ENCODE measurements around the gene ANKRD52. TPM values are rescaled to one million over a fixed set of nuclear protein-coding genes. Genes with fewer than 3 reads are reported as not detected.

ANKRD52 gene
- total and polyA plus RNA-seq, 9 of the 15 experiments (the other 6 are each of a cell fraction or from before 2014, with no cell fraction given): 0.52 to 46.8 (median 7.9) TPM

DNA sequence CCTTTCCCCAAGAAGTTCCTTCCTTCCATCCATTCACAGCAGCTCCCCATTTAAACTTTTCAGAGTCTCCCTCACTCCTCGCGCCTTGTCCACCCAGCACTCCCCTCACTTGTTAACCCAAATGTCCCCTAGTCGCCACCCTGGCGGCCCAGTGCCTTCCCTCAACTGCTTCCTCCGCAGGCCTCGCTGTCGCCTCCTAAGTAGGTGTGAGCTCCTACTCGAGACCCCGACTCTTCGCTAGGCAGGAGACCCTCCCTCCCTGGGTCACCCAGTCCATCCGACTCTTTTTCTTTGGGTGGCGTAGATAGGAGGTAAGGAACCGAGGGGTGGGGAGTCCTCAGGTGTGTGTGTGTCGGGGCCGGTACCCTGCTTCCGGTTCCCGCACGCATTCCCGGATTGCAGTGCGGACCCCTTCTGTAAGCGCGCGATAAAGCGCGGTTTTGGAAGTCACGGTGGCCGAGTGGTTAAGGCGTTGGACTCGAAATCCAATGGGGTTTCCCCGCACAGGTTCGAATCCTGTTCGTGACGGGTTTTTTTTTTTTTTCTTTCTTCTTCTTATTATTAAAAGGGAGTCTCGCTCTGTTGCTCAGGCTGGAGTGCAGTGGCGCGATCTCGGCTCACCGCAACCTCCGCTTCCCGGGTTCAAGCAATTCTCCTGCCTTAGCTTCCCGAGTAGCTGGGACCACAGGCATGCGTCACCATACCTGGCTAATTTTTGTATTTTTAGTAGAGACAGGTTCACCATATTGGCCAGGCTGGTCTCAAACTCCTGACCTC is 68.1 kb downstream of the ANKRD52 start (continued):
- TF ChIP-seq, protein P1, sequence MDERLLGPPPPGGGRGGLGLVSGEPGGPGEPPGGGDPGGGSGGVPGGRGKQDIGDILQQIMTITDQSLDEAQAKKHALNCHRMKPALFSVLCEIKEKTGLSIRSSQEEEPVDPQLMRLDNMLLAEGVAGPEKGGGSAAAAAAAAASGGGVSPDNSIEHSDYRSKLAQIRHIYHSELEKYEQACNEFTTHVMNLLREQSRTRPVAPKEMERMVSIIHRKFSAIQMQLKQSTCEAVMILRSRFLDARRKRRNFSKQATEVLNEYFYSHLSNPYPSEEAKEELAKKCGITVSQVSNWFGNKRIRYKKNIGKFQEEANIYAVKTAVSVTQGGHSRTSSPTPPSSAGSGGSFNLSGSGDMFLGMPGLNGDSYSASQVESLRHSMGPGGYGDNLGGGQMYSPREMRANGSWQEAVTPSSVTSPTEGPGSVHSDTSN (CRISPR knock-in tag; IDR thresholded peaks at IDR 0.05; ENCODE audit: low read depth): no peak
- TF ChIP-seq, protein P1 (tag; conservative IDR thresholded peaks at IDR 0.05; ENCODE audit: low read depth): no peak
- TF ChIP-seq RBFOX2 (IDR thresholded peaks at IDR 0.05; ENCODE audit: low read depth, low read length) (peak; percentile 74), SMARCC2 (IDR thresholded peaks at IDR 0.05; ENCODE audit: low read depth) (no peak), CREM (IDR thresholded peaks at IDR 0.05; ENCODE audit: low read depth) (peak; percentile 73), NR2C1 (IDR thresholded peaks at IDR 0.05) (no peak), NR2C1 (tag; IDR thresholded peaks at IDR 0.05) (no peak), YY1 (IDR thresholded peaks at IDR 0.05; ENCODE audit: borderline replicate concordance in 1 of 3, control insufficient read depth in 1 of 3, extremely low read depth in 1 of 3, insufficient read depth in 3 of 3, insufficient read length in 1 of 3, insufficient replicate concordance in 2 of 3, low read depth in 1 of 3, low read length in 2 of 3) (peak in 1 of 3 experiments; percentile 28), NBN (IDR thresholded peaks at IDR 0.05; ENCODE audit: low read depth) (peak; percentile 87), GTF2F1 (IDR thresholded peaks at IDR 0.05; ENCODE audit: low read depth, low read length) (0 out of 2 replicates have a peak, but pooled peaks have one; percentile 61), TRIM28 (IDR thresholded peaks at IDR 0.05) (0 out of 2 replicates have a peak, but pooled peaks have one; percentile 17), MAFG (tag; conservative IDR thresholded peaks at IDR 0.05) (no peak), ETS2 (tag; IDR thresholded peaks at IDR 0.05; ENCODE audit: borderline replicate concordance, poor library complexity, severe bottlenecking) (no peak), TARDBP (IDR thresholded peaks at IDR 0.05) (0 out of 2 replicates have a peak, but pooled peaks have one; percentile 49), POLR2AphosphoS2 (IDR thresholded peaks at IDR 0.05; ENCODE audit: low read length) (no peak), DIDO1 (tag; IDR thresholded peaks at IDR 0.05; ENCODE audit: low read depth) (0 out of 2 replicates have a peak, but pooled peaks have one; percentile 33), CXXC5 (CRISPR knock-in tag; IDR thresholded peaks at IDR 0.05) (peak; percentile 94), EGR1 (conservative IDR thresholded peaks at IDR 0.05) (no peak), TGIF2 (CRISPR knock-in tag; IDR thresholded peaks at IDR 0.05) (no peak)
- TF ChIP-seq, protein P2, sequence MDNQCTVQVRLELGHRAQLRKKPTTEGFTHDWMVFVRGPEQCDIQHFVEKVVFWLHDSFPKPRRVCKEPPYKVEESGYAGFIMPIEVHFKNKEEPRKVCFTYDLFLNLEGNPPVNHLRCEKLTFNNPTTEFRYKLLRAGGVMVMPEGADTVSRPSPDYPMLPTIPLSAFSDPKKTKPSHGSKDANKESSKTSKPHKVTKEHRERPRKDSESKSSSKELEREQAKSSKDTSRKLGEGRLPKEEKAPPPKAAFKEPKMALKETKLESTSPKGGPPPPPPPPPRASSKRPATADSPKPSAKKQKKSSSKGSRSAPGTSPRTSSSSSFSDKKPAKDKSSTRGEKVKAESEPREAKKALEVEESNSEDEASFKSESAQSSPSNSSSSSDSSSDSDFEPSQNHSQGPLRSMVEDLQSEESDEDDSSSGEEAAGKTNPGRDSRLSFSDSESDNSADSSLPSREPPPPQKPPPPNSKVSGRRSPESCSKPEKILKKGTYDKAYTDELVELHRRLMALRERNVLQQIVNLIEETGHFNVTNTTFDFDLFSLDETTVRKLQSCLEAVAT (IDR thresholded peaks at IDR 0.05): peak; percentile 37 to 58; a peak in 2 of 4 replicates
- TF ChIP-seq, protein P3, sequence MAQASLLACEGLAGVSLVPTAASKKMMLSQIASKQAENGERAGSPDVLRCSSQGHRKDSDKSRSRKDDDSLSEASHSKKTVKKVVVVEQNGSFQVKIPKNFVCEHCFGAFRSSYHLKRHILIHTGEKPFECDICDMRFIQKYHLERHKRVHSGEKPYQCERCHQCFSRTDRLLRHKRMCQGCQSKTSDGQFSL (CRISPR knock-in tag; IDR thresholded peaks at IDR 0.05): 0 out of 2 replicates have a peak, but pooled peaks have one; percentile 36
- TF ChIP-seq, protein P3 (tag; IDR thresholded peaks at IDR 0.05): no peak
- TF ChIP-seq, protein P4, sequence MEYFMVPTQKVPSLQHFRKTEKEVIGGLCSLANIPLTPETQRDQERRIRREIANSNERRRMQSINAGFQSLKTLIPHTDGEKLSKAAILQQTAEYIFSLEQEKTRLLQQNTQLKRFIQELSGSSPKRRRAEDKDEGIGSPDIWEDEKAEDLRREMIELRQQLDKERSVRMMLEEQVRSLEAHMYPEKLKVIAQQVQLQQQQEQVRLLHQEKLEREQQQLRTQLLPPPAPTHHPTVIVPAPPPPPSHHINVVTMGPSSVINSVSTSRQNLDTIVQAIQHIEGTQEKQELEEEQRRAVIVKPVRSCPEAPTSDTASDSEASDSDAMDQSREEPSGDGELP (CRISPR knock-in tag; IDR thresholded peaks at IDR 0.05; ENCODE audit: borderline replicate concordance): peak; percentile 77

All from K562 (cell line).